Measurements from ENCODE around the gene NOTCH2. TPM values are rescaled to one million over a fixed set of nuclear protein-coding genes. Genes with fewer than 3 reads are reported as not detected.
A peak's percentile ranks its signal among the peaks of the same experiment; 100 is the strongest.
"Not testable (repeated sequence)": the region's sequence is repeated elsewhere in the genome, so short reads cannot be mapped to it uniquely, and the experiment has no call there.

NOTCH2 gene
- total RNA-seq, 1 donor from 2014 or later, result 112 TPM

DNA sequence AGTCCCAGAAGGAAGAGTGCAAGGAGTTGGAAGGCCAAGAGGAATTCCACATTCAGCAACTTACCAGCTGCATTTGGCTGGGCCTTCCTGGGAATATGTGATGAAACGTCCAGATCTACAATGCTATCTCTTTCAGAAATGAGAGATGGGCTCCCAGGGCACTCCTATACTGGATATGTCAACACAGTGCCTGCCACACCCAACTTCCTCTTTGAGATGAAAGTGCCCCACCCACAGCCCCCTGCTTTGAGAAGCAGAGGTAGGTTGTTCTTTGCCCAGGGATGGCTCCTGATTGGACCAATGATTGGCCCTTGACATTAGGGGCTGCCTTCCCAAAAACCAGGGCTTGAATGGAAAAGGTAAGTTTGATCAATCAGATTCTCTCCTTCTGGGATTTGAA lies 31.1 kb upstream of the NOTCH2 start:
- not testable (repeated sequence) for H3K36me3 Mint-ChIP-seq (ENCODE audit: insufficient read depth); H3K27me3 Mint-ChIP-seq; H3K4me1 Mint-ChIP-seq (ENCODE audit: low read depth); H3K27ac Mint-ChIP-seq; DNase-seq (ENCODE audit: low spot score, unreplicated experiment); H3K9me3 Mint-ChIP-seq (ENCODE audit: low read depth); H3K4me3 Mint-ChIP-seq (ENCODE audit: low read depth)

- H3K4me3 Mint-ChIP-seq (ENCODE audit: low read depth); H3K27ac Mint-ChIP-seq: not testable (repeated sequence)
Measured at GRCh38 chr1:120098986-120099759, 29.7 kb upstream of the NOTCH2 start.

DNA sequence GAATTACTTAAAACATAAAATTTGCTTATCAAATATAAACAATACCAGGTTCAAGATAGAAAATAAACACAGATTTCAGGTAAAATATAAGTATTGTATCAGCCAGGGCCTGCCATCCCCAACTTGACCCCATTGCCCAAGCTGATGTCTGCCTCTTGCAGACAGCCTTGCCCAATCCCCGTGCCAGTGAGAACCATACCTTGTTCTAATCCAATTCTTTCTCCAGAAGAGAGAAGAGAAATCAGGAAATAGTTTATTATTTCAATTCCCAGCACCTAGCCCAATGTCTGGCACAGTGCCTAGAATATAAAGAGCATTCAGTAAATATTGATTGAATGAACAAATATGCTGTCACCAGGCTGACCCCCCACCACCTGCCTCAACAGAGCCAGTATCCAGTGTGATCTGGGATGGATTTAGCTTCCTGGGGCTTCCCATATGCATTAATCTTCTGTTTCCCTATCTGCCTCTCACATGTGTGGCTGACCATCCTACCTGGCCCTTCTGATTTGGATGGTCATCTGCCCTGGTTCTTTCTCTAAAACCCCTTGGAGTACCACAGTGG lies 27.6 kb upstream of the NOTCH2 start:
- H3K27ac Mint-ChIP-seq; H3K4me3 Mint-ChIP-seq (ENCODE audit: low read depth); H3K4me1 Mint-ChIP-seq (ENCODE audit: low read depth); H3K9me3 Mint-ChIP-seq (ENCODE audit: low read depth); DNase-seq (ENCODE audit: low spot score, unreplicated experiment); H3K36me3 Mint-ChIP-seq (ENCODE audit: insufficient read depth); H3K27me3 Mint-ChIP-seq: not testable (repeated sequence)

More at GRCh38 chr1:120098986-120099759, 29.7 kb upstream of the NOTCH2 start:
- H3K27me3 Mint-ChIP-seq; H3K9me3 Mint-ChIP-seq (ENCODE audit: low read depth); DNase-seq (ENCODE audit: low spot score, unreplicated experiment); H3K36me3 Mint-ChIP-seq (ENCODE audit: insufficient read depth); H3K4me1 Mint-ChIP-seq (ENCODE audit: low read depth): not testable (repeated sequence)

DNA sequence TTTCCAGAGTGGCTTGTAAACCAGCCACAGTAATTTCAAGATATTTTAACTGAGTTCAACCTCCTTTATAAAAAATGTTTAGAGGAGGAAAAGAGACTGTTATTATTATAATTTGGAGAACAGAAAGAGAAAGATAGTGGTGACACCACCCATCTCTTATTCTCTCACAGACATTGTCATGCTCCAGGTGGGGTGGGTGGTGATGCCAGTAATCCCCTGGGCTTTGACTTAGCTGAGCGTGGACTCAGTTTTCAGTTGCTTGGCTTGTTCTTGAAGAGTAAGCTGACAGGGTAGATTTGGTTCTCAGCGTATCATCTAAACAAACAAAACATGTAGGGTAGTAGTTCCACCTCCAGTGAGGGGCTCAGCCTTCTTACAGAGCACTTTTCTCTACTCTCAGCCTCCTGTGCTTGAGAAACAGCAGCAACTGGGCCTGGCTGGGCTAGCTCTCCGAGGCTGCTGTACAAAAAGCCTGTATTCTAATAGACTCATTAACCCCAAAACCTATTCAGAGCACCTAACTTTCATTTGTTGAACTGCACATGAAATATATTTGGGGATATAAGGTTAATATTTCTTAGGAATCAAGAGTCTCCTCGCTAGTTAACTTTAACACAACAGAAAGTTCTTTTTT lies 24.2 kb upstream of the NOTCH2 start:
- not testable (repeated sequence) for H3K27ac Mint-ChIP-seq; H3K4me1 Mint-ChIP-seq (ENCODE audit: low read depth); DNase-seq (ENCODE audit: low spot score, unreplicated experiment); H3K9me3 Mint-ChIP-seq (ENCODE audit: low read depth); H3K36me3 Mint-ChIP-seq (ENCODE audit: insufficient read depth); H3K27me3 Mint-ChIP-seq; H3K4me3 Mint-ChIP-seq (ENCODE audit: low read depth)

- H3K27me3 Mint-ChIP-seq; H3K9me3 Mint-ChIP-seq (ENCODE audit: low read depth); H3K4me3 Mint-ChIP-seq (ENCODE audit: low read depth): not testable (repeated sequence)
Measured at GRCh38 chr1:120092232-120093218, 23.1 kb upstream of the NOTCH2 start.

DNA sequence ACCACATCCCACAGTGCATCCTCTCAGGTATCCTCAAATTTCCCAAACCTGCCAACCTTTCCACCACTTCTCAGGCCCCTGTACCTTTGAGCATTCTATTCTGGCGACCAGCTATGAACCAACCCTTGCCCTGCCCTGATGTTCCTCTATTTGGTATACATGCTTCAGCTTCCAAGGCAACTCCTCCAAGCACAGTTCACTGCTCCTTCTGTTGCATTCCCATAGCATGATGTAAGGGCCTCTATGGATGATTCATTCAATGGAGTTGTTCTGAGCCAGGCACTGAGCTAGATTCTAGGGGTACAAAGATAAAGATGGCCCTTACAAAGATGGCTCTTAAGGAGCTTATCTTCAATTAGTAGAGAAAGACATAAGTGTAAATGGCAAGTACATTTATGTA lies 21.4 kb upstream of the NOTCH2 start:
- not testable (repeated sequence) for H3K27me3 Mint-ChIP-seq; H3K36me3 Mint-ChIP-seq (ENCODE audit: insufficient read depth); DNase-seq (ENCODE audit: low spot score, unreplicated experiment); H3K4me1 Mint-ChIP-seq (ENCODE audit: low read depth); H3K4me3 Mint-ChIP-seq (ENCODE audit: low read depth); H3K27ac Mint-ChIP-seq; H3K9me3 Mint-ChIP-seq (ENCODE audit: low read depth)

More at GRCh38 chr1:120092232-120093218, 23.1 kb upstream of the NOTCH2 start:
- not testable (repeated sequence) for H3K36me3 Mint-ChIP-seq (ENCODE audit: insufficient read depth); H3K4me1 Mint-ChIP-seq (ENCODE audit: low read depth); H3K27ac Mint-ChIP-seq; DNase-seq (ENCODE audit: low spot score, unreplicated experiment)

- not testable (repeated sequence) for H3K4me3 Mint-ChIP-seq (ENCODE audit: low read depth); DNase-seq (ENCODE audit: low spot score, unreplicated experiment); H3K36me3 Mint-ChIP-seq (ENCODE audit: insufficient read depth); H3K4me1 Mint-ChIP-seq (ENCODE audit: low read depth); H3K27me3 Mint-ChIP-seq; H3K9me3 Mint-ChIP-seq (ENCODE audit: low read depth); H3K27ac Mint-ChIP-seq
Measured at GRCh38 chr1:120087959-120088358, 18.5 kb upstream of the NOTCH2 start.

DNA sequence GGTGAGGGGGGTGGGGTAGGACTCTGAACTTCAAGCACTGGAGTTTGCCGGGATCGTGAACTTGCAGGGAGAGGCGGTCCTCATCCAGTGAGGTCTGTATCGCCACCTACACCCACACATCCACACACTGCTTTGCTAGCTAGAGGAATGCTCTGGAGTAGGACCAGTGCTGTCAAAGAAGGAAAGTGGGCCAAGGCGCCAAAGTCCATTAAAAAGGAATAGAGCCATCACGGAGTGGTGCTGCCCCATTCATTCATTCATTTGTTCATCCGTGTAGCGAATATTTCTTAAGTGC lies 405 bp upstream of the NOTCH2 start:
- not testable (repeated sequence) for H3K36me3 Mint-ChIP-seq (ENCODE audit: insufficient read depth); DNase-seq (ENCODE audit: low spot score, unreplicated experiment); H3K4me3 Mint-ChIP-seq (ENCODE audit: low read depth); H3K4me1 Mint-ChIP-seq (ENCODE audit: low read depth); H3K27ac Mint-ChIP-seq; H3K9me3 Mint-ChIP-seq (ENCODE audit: low read depth); H3K27me3 Mint-ChIP-seq

DNA sequence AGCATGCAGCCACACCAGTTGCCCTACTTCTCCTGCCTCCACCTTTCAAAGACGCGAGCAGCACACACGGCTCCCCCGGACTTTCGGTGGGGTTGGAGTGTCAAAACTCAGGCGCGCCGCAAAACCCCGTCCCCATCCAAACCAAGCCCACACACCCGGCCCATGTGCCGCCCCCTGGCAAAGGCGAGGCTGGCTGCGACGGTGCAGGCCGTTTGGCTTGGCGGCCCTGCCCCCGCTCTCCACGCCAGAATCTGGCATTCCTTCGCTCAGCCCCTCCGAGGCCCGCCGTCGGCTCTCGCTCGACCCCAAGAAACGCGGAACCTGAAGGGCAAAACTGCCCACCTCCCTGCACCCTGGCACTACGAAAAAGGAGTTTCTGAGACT lies 787 bp downstream of the NOTCH2 start:
- H3K36me3 Mint-ChIP-seq (ENCODE audit: insufficient read depth); H3K27ac Mint-ChIP-seq; H3K27me3 Mint-ChIP-seq; H3K9me3 Mint-ChIP-seq (ENCODE audit: low read depth); H3K4me1 Mint-ChIP-seq (ENCODE audit: low read depth): not testable (repeated sequence)
- peak overlapping the region; percentile 66 for H3K4me3 Mint-ChIP-seq (ENCODE audit: low read depth)
- peak; percentile 15 for DNase-seq (ENCODE audit: low spot score, unreplicated experiment)

DNA sequence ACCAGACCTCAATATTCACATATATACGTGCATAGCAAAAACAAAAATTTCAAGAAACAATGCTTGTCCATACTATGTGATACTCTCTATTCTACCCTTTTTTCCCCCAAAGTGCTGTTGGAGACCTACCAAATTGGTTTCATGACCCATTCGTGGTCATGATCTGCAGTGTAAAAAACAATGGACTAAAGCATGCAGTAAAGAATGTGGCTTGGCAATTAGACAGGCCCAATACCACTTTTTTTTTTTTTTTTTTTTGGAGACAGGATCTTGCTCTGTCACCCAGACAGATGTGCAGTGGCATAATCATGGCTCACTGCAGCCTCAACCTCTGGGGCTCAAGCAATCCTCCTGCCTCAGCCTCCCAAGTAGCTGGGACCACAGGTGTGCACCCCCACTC lies 21.3 kb downstream of the NOTCH2 start:
- H3K27ac Mint-ChIP-seq; H3K27me3 Mint-ChIP-seq; H3K4me3 Mint-ChIP-seq (ENCODE audit: low read depth); DNase-seq (ENCODE audit: low spot score, unreplicated experiment); H3K4me1 Mint-ChIP-seq (ENCODE audit: low read depth); H3K36me3 Mint-ChIP-seq (ENCODE audit: insufficient read depth); H3K9me3 Mint-ChIP-seq (ENCODE audit: low read depth): not testable (repeated sequence)

- H3K4me1 Mint-ChIP-seq (ENCODE audit: low read depth); H3K27ac Mint-ChIP-seq; H3K4me3 Mint-ChIP-seq (ENCODE audit: low read depth); DNase-seq (ENCODE audit: low spot score, unreplicated experiment); H3K36me3 Mint-ChIP-seq (ENCODE audit: insufficient read depth); H3K27me3 Mint-ChIP-seq; H3K9me3 Mint-ChIP-seq (ENCODE audit: low read depth): not testable (repeated sequence)
Measured at GRCh38 chr1:120041771-120042170, 27.7 kb downstream of the NOTCH2 start.

DNA sequence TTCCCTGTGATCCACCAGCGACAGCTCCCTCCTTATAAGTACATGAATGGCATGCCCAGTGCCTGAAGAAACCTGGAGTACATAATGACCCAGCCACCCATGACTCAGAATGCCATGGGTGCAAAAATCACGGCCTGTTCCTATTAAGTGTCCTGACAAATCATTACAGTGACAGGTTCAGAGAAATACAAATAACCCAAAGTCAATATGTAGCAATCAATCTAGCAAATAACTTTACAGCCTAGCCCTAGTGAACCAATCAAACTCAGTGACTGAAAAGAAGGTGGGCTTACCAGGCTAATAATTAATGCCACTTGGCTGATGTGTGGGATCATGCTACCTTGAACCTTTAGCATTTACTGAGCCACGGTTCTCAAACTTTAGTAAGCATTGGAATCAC lies 37.2 kb downstream of the NOTCH2 start:
- H3K27ac Mint-ChIP-seq, result not testable (repeated sequence)

GRCh38 chr1:120023791-120024190 lies 45.7 kb downstream of the NOTCH2 start:
- not testable (repeated sequence) for H3K27me3 Mint-ChIP-seq; H3K36me3 Mint-ChIP-seq (ENCODE audit: insufficient read depth); H3K27ac Mint-ChIP-seq; H3K4me3 Mint-ChIP-seq (ENCODE audit: low read depth); H3K4me1 Mint-ChIP-seq (ENCODE audit: low read depth); DNase-seq (ENCODE audit: low spot score, unreplicated experiment); H3K9me3 Mint-ChIP-seq (ENCODE audit: low read depth)

More for the DNA sequence above, 37.2 kb downstream of the NOTCH2 start:
- H3K27me3 Mint-ChIP-seq; DNase-seq (ENCODE audit: low spot score, unreplicated experiment); H3K4me3 Mint-ChIP-seq (ENCODE audit: low read depth); H3K36me3 Mint-ChIP-seq (ENCODE audit: insufficient read depth); H3K9me3 Mint-ChIP-seq (ENCODE audit: low read depth); H3K4me1 Mint-ChIP-seq (ENCODE audit: low read depth): not testable (repeated sequence)
